HEK293T (cell line): ENCODE results near the gene FAF2.

ENCODE experiments used
- BHLHE40 ChIP-seq: fragments of 450-650 bp; IDR thresholded peaks from 2 replicates; pipeline ENCODE4 v1.6.1; 2016; ENCODE audit warnings: mild to moderate bottlenecking, moderate library complexity, borderline replicate concordance
- ELF4 ChIP-seq: fragments of 450-650 bp; IDR thresholded peaks from 2 replicates; pipeline ENCODE4 v1.6.1; 2017; ENCODE audit warnings: antibody characterized with exemption
- FOXA1 ChIP-seq: fragments of 450-650 bp; IDR thresholded peaks from 2 replicates; pipeline ENCODE4 v1.6.1; 2016; ENCODE audit warnings: mild to moderate bottlenecking
- FOXM1 ChIP-seq: fragments of 450-650 bp; IDR thresholded peaks from 2 replicates; pipeline ENCODE4 v1.6.1; 2017; ENCODE audit warnings: mild to moderate bottlenecking, borderline replicate concordance
- LEF1 ChIP-seq: fragments of 450-650 bp; IDR thresholded peaks from 2 replicates; pipeline ENCODE4 v1.6.1; 2017; ENCODE audit warnings: mild to moderate bottlenecking, borderline replicate concordance
- NFRKB ChIP-seq: fragments of 450-650 bp; IDR thresholded peaks from 2 replicates; pipeline ENCODE4 v1.6.1; 2016; ENCODE audit warnings: mild to moderate bottlenecking, moderate library complexity
- PKNOX1 ChIP-seq: fragments of 450-650 bp; IDR thresholded peaks from 2 replicates; pipeline ENCODE4 v1.6.1; 2016
- SP1 ChIP-seq: fragments of 450-650 bp; IDR thresholded peaks from 2 replicates; pipeline ENCODE4 v1.6.1; 2017
- SUZ12 ChIP-seq: fragments of 450-650 bp; IDR thresholded peaks from 2 replicates; pipeline ENCODE4 v1.6.1; 2016; ENCODE audit warnings: mild to moderate bottlenecking
- TARDBP ChIP-seq: fragments of 450-650 bp; IDR thresholded peaks from 2 replicates; pipeline ENCODE4 v1.6.1; 2016
- ZNF384 ChIP-seq: fragments of 450-650 bp; IDR thresholded peaks from 2 replicates; pipeline ENCODE4 v1.6.1; 2016

- TF ChIP-seq ELF4 (no peak), PKNOX1 (no peak), NFRKB (no peak), FOXM1 (no peak), TARDBP (no peak), ZNF384 (no peak), FOXA1 (no peak), SP1 (no peak), LEF1 (no peak), SUZ12 (no peak), BHLHE40 (no peak)
Observed at GRCh38 chr5:176407456-176408251, 40.5 kb upstream of the FAF2 start.
